Ramos (cell line): Measurements from ENCODE around the gene NUDT3.
"Not testable (repeated sequence)": the region's sequence is repeated elsewhere in the genome, so short reads cannot be mapped to it uniquely, and the experiment has no call there.

ENCODE experiments used
- in situ Hi-C: fragments of 300-500 bp; cut with MboI; formaldehyde crosslinking; loops from one replicate; pipeline ENCODE4 v1.14.3; 2022; ENCODE audit warnings: low sequenced_read_pairs; ENCODE audit not compliant: unreplicated experiment

NUDT3 gene

DNA sequence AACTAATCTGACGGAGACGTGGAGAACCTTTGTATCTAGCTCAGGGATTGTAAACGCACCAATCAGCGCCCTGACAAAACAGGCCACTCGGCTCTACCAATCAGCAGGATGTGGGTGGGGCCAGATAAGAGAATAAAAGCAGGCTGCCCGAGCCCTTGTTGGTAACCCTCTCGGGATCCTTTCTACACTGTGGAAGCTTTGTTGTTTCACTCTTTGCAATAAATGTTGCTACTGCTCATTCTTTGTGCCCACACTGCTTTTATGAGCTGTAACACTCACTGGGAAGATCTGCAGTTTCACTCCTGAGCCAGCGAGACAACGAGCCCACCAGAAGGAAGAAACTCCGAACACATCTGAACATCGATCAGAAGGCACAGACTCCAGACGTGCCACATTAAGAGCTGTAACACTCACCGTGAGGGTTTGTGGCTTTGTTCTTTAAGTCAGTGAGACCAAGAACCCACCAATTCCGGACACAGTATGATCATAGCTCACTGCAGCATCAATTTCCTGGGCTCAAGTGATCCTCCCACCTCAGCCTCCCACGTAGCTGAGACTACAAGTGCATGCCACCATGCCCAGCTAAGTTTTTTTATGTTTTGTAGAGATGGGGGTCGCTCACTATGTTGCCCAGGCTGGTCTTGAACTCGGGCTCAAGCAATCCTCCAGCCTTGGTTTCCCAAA is 122.7 kb downstream of the NUDT3 start:
- in situ Hi-C loops: not testable (repeated sequence)

DNA sequence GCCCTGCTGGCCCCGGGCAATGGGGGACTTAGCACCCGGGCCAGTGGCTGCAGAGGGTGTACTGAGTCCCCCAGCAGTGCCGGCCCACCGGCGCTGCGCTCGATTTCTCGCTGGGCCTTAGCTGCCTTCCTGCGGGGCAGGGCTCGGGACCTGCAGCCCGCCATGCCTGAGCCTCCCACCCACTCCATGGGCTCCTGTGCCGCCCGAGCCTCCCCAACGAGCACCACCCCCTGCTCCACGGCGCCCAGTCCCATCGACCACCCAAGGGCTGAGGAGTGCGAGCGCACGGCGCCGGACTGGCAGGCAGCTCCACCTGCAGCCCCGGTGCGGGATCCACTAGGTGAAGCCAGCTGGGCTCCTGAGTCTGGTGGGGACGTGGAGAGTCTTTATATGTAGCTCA is 123.3 kb downstream of the NUDT3 start:
- in situ Hi-C loops: not testable (repeated sequence)

DNA sequence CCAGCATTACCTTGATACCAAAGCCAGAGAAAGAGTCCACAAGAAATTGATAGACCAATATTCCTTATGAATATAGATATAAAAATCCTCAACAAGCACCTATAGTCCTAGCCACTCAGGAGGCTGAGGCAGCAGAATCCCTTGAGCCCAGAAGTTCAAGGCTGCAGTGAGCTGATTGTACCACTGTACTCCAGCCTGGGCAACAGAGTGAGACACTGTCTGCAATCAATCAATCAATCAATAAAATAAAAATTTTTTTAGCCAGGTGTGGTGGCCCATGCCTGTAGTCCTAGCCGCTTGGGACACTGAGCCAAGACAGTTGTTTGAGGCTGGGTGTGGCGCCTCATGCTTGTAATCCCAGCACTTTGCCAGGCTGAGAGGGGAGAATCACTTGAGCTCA is 124.7 kb downstream of the NUDT3 start:
- in situ Hi-C loops: no loop called here

DNA sequence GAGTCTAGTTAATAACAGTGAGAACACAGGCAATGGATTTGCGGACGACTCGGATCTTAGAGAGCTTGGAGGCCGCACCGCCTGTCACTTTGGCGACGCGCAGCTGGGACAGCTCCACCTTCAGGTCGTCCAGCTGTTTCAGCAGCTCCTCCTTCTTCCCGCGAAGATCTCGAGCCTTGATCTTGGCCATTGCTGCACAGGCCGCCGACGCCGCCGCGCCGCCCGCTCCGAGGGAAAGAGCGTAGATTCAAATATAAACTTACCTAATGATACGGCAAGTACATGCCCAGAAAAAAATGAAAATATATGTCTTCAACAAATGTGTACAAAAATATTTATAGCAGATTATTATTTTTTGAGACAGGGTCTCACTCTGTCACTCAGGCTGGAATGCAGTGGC is 129.0 kb downstream of the NUDT3 start:
- in situ Hi-C loops: not testable (repeated sequence)

DNA sequence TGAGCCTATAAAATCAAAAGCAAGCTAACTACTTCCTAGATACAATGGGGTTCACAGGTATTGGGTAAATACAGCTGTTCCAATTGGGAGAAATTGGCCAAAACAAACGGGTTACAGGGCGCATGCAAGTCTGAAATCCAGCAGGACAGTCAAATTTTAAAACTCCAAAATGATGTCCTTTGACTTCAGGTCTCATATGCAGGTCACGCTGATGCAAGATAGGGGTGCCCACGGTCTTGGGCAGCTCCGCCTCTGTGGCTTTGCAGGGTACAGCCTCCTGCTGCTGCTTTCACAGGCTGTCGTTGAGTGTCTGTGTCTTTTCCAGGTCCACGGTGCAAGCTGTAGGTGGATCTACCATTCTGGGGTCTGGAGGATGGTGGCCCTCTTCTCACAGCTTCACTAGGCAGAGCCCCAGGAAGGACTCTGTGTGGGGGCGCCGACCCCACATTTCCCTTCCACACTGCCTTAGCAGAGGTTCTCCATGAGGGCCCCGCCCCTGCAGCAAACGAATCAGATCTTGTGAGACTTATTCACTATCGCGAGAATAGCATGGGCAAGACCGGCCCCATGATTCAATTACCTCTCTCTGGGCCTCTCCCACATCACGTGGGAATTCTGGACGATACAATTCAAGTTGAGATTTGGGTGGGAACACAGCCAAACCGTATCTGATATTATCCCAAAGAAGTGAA is 131.7 kb downstream of the NUDT3 start:
- in situ Hi-C loops: no loop called here

DNA sequence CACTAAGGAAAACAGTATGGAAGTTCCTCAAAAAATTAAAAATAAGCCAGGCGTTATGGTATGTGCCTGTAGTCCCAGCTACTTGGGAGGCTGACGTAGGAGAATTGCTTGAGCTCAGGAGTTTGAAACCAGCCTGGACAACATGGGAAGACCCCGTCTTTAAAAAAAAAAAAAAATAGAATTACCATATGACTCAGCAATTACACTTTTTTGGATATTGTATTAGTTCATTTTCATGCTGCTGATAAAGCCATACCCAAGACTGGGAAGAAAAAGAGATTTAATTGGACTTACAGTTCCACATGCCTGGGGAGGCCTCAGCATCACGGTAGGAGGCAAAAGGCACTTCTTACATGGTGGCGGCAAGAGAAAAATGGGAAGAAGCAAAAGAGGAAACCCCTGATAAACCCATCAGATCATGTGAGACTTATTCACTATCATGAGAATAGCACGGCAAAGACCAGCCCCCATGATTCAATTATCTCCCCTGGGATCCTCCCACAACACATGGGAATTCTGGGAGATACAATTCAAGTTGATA is 132.9 kb downstream of the NUDT3 start:
- in situ Hi-C loops: no loop called here

DNA sequence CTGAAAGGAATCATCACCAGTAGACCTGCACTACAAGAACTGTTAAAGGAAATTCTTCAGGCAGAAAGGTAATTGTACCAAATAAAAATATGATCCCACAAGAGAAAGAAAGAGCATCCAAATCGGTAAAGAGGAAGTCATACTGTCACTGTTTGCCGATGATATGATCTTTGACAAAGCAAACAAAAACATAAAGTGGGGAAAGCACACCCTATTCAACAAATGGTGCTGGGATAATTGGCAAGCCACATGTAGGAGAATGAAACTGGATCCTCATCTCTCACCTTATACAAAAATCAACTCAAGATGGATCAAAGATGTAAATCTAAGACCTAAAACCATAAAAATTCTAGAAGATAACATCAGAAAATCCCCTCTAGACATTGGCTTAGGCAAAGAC is 140.1 kb downstream of the NUDT3 start:
- in situ Hi-C loops: not testable (repeated sequence)

DNA sequence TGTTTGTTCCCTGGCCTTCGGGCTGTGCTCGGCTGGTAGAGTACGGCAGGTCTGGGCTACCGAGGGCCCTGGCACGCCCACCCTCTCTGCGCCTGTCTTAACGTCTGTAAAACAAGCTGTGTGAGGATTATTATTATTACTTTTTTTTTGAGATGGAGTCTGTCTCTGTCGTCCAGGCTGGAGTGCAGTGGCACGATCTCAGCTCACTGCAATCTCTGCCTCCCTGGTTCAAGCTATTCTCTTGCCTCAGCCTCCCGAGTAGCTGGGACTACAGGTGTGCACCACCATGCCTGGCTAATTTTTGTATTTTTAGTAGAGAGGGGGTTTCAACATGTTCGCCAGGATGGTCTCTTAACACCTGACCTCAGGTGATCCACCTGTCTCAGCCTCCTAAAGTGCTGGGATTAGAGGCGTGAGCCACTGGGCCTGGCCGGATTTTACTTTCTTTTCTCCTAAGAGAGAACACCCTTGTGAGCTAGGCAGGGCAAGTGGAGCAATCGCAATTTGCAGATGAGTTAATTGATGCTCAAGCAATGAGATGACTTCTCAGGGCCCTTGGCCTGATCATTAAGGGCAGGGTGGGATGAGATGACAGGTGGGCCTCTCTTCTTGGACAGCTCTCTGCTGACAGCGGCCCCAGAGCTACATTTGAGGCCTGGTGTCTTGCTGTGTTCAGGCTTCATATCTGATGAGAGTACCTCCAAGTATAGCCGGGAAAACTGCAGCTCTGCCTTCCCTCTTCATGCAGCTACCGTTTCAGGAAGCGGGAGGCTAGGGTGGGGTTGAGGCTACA is 142.8 kb downstream of the NUDT3 start:
- in situ Hi-C loops: loop anchor here (10.0 kb wide), 1 partner anchor 175 kb away; the partner anchor contains the start of gene RPS10

DNA sequence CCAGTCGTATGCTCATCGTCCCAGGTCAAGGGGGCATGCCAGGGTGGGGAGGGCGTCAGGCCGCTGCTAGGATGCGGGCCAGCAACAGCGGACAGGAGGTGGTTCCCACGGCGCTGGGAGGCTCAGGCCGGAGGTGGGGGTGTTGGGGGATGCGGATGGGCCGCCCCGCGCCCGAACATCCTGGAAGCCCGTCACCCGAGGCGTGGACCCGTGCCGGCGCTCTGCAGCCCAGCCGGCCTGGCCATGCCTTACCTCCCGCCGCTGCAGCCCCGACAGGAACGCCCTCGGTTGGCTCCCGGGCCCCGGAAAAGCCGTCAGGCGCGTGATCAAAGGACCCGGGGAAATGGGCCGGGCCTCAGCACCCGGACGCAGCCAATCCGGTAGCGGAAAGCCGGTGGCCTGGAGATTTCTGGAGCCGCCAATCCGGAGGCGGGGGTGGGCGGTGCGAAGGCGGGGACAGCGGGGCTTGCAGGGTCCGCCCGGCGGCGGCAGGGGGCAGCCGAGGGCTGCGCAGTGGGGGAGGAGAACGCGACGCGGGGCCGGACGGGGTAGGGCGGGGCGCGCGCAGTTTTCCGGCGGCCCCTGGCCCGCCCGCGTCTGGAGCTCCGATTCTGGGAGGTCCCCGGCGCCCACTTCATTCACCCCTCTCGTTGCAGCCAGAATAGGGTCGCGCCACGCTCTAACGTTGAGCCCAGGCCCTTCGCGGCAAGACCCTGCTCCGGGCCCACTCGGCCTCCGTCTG is 143.6 kb downstream of the NUDT3 start, which contains the start of gene SMIM29:
SMIM29 (minus strand) TSS at position 280 of the 742 bp plus-strand sequence. CDS start 1,215 bp downstream, outside the sequence.
- in situ Hi-C loops: loop anchor here (10.0 kb wide), 1 partner anchor 176 kb away; the partner anchor contains the start of gene RPS10

DNA sequence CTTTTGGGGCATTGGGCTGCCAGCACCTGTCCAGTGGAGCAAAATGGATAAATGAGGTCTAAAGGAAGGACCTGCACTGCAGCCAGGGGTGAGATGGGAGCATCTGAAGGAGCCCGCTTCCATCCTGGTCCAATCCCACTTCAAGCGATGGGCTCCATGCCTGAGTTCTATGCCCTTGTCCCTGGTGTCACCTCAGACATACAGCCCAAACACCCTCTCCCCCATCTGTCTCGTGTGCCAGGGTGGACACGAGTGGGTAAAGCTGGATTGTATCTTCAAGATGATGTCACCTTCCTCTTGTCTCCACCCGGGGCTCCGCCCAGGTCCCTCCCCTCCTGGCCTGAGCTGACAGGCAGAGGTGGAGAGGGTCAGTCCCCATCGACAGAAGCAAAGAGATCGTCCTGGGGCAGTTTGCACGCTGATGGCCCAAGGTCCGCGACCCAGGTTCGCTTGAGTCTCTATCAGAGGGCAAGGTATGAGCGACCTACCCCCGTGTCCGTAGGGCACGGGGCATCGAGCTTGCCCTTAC is 144.2 kb downstream of the NUDT3 start:
- in situ Hi-C loops: loop anchor here (10.0 kb wide), 1 partner anchor 177 kb away; the partner anchor contains the start of gene RPS10

DNA sequence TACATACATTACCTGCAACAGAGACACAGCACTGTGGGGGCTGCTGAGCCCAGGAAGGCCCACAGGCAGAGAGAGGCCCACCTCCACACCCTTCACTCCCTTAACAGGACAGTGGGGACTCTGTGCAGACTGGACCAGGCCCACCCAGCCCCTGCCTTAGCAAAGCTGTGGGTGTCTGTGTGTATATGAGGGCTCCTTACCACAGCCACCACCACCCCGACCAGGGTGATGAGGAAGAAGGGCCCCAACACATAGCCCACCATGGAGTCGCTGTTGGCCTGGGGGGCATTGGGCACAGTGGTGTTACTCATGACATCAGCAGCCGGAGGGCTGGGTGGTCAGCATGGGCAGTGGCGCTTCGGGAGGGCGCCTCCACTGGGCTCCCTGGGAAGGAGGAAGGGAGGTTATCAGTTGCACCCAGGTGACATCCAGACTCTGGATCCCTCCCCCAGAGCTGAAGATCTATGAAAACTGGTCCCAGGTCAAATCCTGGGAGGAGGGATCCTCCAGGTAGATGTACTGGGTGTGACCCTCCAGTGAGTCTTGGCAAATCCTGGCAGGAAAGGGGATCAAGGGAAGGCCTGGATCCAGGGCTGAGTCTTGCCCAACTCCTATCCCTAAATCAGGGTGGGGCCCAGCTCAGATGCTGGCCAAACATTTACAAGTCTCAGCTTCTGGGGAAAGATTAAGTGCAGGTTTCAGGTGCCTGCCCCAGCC is 144.8 kb downstream of the NUDT3 start:
- in situ Hi-C loops: loop anchor here (10.0 kb wide), 1 partner anchor 177 kb away; the partner anchor contains the start of gene RPS10

DNA sequence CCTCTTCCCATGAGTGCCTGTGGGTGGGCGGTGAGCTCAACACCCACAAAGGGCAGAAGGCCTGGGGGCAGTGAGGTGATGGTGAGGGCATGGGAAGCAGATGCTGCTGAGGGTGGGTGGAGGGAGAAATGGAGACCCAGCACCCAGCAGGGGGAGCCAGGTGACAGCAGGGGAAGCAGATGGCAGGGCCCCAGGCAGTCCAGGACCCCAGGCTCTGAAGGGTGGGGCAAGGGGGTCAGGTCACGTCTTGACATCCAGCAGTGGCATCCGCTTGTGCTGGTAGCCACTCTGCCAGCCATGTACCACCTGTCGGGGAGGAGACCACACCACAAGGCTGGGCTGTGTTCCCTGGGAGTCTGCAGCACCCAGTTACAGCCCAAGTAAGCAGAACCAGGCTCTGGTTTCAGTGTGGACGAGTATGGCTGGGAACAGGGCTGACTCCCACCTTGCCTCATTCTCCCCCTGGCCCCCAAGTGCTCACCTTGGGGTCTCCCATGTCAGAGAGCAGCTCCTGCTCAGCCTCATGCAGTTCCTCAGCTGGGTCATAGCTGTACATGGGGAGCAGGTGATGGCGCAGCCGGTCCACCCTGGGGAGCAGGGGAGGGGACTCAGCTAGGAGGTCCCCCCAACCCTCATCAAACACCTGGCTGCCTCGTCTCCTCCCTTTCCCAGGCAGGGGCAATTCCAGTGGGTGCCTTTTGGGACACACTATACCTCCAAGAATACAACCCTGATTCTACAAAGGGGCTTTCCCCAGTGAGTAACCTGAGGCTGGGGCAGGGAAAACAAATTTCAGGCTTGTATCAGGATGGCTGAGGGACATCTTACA is 145.7 kb downstream of the NUDT3 start:
- in situ Hi-C loops: loop anchor here (10.0 kb wide), 1 partner anchor 178 kb away; the partner anchor contains the start of gene RPS10

DNA sequence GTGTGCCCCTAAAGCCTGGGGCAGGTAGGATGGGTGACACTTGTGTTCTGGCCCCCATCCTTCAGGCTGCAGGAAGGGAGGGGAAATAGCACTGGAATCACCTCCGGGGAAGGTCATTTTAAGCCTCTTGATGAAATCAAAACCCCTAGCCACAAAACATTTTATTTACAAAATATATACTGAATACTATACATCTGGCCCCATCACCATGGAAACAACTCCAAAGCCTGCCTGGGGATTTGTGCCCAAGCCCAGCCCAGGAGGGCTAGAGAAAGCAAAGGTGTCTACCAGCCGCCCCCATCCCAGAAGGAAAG is 146.3 kb downstream of the NUDT3 start:
- in situ Hi-C loops: loop anchor here (10.0 kb wide), 1 partner anchor 179 kb away; the partner anchor contains the start of gene RPS10

DNA sequence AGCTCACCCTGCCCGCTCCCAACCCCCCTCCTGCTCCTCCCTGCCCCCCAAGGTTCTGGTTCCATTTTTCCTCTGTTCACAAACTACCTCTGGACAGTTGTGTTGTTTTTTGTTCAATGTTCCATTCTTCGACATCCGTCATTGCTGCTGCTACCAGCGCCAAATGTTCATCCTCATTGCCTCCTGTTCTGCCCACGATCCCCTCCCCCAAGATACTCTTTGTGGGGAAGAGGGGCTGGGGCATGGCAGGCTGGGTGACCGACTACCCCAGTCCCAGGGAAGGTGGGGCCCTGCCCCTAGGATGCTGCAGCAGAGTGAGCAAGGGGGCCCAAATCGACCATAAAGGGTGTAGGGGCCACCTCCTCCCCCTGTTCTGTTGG is 146.7 kb downstream of the NUDT3 start:
- in situ Hi-C loops: loop anchor here (10.0 kb wide), 1 partner anchor 179 kb away; the partner anchor contains the start of gene RPS10

DNA sequence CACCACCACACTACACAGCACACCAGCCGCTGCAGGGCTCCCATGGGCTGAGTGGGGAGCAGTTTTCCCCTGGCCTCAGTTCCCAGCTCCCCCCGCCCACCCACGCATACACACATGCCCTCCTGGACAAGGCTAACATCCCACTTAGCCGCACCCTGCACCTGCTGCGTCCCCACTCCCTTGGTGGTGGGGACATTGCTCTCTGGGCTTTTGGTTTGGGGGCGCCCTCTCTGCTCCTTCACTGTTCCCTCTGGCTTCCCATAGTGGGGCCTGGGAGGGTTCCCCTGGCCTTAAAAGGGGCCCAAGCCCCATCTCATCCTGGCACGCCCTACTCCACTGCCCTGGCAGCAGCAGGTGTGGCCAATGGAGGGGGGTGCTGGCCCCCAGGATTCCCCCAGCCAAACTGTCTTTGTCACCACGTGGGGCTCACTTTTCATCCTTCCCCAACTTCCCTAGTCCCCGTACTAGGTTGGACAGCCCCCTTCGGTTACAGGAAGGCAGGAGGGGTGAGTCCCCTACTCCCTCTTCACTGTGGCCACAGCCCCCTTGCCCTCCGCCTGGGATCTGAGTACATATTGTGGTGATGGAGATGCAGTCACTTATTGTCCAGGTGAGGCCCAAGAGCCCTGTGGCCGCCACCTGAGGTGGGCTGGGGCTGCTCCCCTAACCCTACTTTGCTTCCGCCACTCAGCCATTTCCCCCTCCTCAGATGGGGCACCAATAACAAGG is 147.3 kb downstream of the NUDT3 start:
- in situ Hi-C loops: loop anchor here (10.0 kb wide), 1 partner anchor 180 kb away; the partner anchor contains the start of gene RPS10

DNA sequence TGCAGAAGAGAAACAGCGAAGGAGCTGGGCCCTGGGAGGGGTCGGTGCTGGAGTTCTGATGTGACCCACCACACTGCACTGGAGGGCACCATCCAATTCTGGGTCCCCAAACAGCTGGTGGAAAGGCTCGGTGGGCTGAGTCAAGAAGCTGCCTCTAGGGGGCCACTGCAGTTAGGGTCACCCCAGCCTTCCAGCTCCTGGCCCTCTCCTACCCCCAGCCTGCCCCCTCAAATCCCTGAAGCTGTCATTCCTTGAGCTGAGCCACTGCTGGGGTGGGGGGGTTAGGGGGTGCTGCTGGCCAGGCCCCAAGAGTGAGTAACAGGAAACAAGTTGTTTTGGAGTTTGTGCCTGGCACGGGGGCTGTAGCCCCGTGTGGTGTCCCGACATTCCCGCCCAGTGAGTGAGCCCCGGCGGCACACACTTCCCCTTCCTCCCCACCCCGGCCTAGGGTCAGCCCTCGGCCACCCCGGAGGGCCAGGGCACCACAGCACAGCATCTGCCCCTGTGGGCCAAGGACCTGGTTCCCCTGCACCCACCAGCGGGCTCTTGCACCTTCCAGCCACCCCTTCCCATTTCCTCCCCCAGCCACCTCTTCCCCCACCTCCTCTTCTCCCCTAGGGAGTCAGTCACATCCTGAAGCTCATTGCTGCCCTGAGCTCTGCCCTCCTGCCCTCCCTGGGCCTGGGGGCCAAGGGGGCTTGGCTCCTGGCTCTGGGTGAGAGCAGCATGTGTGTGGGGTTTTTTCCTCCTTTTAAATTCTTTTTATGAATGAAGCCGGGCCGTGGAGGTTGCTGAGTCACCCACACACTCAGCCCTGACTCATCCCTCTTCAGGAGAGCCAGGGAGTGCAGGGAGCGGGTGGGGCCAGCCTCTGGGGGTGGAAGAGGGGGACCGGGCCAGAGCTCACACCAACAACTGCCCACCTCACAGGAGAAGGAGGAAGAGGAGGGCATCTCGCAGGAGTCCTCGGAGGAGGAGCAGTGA is 148.3 kb downstream of the NUDT3 start:
- in situ Hi-C loops: loop anchor here (10.0 kb wide), 1 partner anchor 181 kb away; the partner anchor contains the start of gene RPS10
